Measurements from ENCODE around the gene CCT7. TPM values are rescaled to one million over a fixed set of nuclear protein-coding genes. Genes with fewer than 3 reads are reported as not detected.

The CCT7 gene
- total and polyA plus RNA-seq, 2 experiments from 2014 or later = 287 to 642 TPM

DNA sequence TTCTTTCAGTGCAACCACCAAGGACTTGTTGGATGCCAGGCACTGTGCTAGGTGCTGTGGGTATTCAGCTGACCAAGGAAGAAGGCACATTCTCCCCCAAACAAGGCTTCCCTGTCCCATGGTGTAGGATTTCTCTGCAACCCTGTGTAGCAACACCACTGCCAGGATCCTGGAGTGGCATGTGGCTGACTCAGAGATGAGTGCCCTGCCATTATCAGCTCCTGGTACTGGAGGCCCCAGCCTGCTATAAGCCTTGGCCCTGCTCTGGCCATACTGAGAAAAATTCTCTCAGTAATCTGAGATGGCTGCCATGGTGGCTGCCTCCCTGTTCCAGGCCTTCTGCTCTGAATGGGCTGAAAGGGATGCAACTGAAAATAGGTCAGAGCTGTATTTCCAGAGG lies 15.8 kb upstream of the CCT7 start:
- Histone ChIP-seq H3K27ac (ENCODE audit: low read depth) (no peak overlapping the region), H3K4me1 (ENCODE audit: insufficient read depth) (peaks cover 8% of the 10 kb centered on the region), H3K79me2 (replicated peaks; ENCODE audit: insufficient read depth) (peaks cover 40% of the 10 kb centered on the region), H3K27me3 (ENCODE audit: insufficient read depth) (no peaks in the 10 kb centered on the region), H3F3A (replicated peaks; ENCODE audit: low read depth) (no peaks in the 10 kb centered on the region), H4K20me1 (replicated peaks; ENCODE audit: insufficient read depth) (peaks cover 19% of the 10 kb centered on the region), H3K4me2 (no peak overlapping the region), H3K4me3 (no peak overlapping the region), H3K9me2 (ENCODE audit: insufficient read depth) (no peaks in the 10 kb centered on the region), H2AFZ (no peak overlapping the region), H3K36me3 (ENCODE audit: insufficient read depth) (peaks cover 14% of the 10 kb centered on the region)
- TF ChIP-seq ZNF114 (CRISPR knock-in tag; IDR thresholded peaks at IDR 0.05) = no peak
- no peak for TF ChIP-seq JUNB (IDR thresholded peaks at IDR 0.05; ENCODE audit: unreplicated experiment)
- no peak for TF ChIP-seq ZNF331 (CRISPR knock-in tag; IDR thresholded peaks at IDR 0.05; ENCODE audit: low read depth)
- TF ChIP-seq POLR2AphosphoS5 (IDR thresholded peaks at IDR 0.05; ENCODE audit: low read depth) = no peak
- TF ChIP-seq EZH2phosphoT487 (IDR thresholded peaks at IDR 0.05; ENCODE audit: unreplicated experiment) = no peak
- no peak for TF ChIP-seq EZH2 (IDR thresholded peaks at IDR 0.05; ENCODE audit: low read depth, unreplicated experiment)
- TF ChIP-seq STAT1 (IDR thresholded peaks at IDR 0.05; ENCODE audit: unreplicated experiment) = no peak
- TF ChIP-seq ETS1 (IDR thresholded peaks at IDR 0.05) = no peak
- TF ChIP-seq, protein P1, sequence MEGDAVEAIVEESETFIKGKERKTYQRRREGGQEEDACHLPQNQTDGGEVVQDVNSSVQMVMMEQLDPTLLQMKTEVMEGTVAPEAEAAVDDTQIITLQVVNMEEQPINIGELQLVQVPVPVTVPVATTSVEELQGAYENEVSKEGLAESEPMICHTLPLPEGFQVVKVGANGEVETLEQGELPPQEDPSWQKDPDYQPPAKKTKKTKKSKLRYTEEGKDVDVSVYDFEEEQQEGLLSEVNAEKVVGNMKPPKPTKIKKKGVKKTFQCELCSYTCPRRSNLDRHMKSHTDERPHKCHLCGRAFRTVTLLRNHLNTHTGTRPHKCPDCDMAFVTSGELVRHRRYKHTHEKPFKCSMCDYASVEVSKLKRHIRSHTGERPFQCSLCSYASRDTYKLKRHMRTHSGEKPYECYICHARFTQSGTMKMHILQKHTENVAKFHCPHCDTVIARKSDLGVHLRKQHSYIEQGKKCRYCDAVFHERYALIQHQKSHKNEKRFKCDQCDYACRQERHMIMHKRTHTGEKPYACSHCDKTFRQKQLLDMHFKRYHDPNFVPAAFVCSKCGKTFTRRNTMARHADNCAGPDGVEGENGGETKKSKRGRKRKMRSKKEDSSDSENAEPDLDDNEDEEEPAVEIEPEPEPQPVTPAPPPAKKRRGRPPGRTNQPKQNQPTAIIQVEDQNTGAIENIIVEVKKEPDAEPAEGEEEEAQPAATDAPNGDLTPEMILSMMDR (conservative IDR thresholded peaks at IDR 0.05; ENCODE audit: low read depth in 2 of 2) = no peak
- TF ChIP-seq NANOG (IDR thresholded peaks at IDR 0.05; ENCODE audit: borderline replicate concordance) = no peak
- TF ChIP-seq ZNF462 (CRISPR knock-in tag; IDR thresholded peaks at IDR 0.05) = no peak
- TF ChIP-seq, protein P2, sequence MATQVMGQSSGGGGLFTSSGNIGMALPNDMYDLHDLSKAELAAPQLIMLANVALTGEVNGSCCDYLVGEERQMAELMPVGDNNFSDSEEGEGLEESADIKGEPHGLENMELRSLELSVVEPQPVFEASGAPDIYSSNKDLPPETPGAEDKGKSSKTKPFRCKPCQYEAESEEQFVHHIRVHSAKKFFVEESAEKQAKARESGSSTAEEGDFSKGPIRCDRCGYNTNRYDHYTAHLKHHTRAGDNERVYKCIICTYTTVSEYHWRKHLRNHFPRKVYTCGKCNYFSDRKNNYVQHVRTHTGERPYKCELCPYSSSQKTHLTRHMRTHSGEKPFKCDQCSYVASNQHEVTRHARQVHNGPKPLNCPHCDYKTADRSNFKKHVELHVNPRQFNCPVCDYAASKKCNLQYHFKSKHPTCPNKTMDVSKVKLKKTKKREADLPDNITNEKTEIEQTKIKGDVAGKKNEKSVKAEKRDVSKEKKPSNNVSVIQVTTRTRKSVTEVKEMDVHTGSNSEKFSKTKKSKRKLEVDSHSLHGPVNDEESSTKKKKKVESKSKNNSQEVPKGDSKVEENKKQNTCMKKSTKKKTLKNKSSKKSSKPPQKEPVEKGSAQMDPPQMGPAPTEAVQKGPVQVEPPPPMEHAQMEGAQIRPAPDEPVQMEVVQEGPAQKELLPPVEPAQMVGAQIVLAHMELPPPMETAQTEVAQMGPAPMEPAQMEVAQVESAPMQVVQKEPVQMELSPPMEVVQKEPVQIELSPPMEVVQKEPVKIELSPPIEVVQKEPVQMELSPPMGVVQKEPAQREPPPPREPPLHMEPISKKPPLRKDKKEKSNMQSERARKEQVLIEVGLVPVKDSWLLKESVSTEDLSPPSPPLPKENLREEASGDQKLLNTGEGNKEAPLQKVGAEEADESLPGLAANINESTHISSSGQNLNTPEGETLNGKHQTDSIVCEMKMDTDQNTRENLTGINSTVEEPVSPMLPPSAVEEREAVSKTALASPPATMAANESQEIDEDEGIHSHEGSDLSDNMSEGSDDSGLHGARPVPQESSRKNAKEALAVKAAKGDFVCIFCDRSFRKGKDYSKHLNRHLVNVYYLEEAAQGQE (IDR thresholded peaks at IDR 0.05; ENCODE audit: unreplicated experiment) = no peak
- no peak for TF ChIP-seq CREB1 (CRISPR knock-in tag; IDR thresholded peaks at IDR 0.05; ENCODE audit: low read depth)
- no peak for ATAC-seq
- Mint-ChIP-seq H3K27ac (no peak overlapping the region), H3K9me3 (no peaks in the 10 kb centered on the region), H3K36me3 (ENCODE audit: low read depth) (peaks cover 21% of the 10 kb centered on the region), H3K4me3 (no peak overlapping the region), H3K4me1 (peaks cover 21% of the 10 kb centered on the region), H3K27me3 (ENCODE audit: insufficient read depth, low read depth, poor library complexity) (peaks cover 3% of the 10 kb centered on the region)
- no peak for DNase-seq (ENCODE audit: low spot score)
